Occipital lobe (tissue), 2 donors: ENCODE measurements around the gene MT3. TPM values are rescaled to one million over a fixed set of nuclear protein-coding genes. Genes with fewer than 3 reads are reported as not detected.

Experiments used
- DNase-seq: peaks from one replicate; lab custom pipeline; 2025; lab: John Stamatoyannopoulos, UW
- total RNA-seq: library from RNA; depleted of rRNA; stranded (reverse); fragments of >200 nt; gene quantifications from one replicate; pipeline ENCODE4 v1.2.3, GENCODE V29; 2014

The MT3 gene
- 8.6 TPM for total RNA-seq

DNA sequence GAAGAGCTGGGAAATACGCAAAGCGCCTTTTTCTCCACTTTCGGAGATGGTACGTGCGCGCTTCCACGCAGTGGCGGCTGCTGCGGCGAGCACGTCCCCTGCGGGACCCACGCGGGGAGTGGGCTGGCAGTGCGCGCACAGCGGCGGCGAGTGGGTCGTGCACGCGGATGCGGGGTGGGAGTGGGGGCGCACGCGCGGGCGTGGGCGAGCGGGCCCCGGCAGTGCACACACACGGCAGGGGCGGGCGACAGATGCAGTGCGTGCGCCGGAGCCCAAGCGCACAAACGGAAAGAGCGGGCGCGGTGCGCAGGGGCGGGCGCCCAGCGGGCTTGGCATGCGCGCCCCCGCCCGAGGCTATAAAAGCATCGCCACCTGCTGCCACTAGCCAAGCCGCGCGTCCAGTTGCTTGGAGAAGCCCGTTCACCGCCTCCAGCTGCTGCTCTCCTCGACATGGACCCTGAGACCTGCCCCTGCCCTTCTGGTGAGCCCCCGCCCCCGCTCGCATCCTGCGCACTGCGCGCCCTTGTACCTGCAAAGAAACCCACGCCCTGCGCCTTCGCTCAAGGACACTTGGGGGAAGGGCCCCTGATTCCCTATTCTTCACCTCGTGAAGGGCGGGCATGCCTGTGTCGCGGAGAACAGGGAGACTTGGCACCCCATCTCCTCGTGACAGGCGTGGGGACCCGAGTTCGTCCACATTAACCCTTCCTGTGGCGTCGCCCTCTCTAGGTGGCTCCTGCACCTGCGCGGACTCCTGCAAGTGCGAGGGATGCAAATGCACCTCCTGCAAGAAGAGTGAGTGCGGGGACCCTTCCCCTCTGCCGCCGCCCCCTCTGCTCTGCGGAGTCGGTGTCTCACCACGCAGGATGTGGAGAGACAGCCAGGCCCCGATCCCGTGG lies at the start of gene MT3:
TSS of gene MT3 (plus strand) at position 388 of the 899 bp plus-strand sequence. CDS start at position 451, 63 bp downstream.
- DNase-seq = peak; percentile 74

DNA sequence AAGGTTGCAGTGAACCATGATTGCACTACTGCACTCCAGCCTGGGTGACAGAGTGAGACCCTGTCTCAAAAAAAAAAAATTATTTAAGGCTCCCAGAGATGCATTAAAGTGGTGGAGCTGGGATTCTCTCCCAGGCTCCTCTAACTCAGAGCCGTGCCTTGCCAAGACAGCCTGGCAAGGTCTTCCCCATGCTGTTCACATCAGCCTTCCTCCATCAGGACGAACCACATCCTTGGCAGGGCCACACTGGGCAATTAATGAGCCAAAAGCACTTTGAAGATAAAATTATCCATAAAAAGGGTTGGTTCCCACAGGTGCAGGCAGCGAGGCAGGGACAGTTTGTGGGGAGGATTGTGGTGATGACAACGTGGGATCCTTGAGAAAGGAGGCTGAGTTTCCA lies 49.7 kb upstream of the MT3 start:
- no peak for DNase-seq

DNA sequence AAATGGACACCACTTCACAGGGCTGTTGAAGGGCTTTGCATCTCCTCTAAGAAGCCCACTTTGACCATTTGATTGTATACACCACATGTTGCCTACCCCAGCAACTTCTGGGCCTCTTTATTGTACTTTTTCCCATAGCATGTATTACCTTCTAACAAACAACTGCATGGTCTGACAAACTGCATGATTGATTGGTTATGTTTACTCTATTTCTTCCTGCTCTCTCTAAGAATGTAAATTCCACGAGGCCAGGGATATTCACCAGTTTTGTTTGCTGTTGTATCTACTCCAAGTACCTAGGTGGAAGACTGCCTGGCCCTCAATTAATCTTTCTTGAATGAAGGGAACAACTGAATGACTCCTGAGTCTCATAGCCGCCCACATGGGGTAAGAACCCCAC lies 47.3 kb upstream of the MT3 start:
- DNase-seq = no peak

DNA sequence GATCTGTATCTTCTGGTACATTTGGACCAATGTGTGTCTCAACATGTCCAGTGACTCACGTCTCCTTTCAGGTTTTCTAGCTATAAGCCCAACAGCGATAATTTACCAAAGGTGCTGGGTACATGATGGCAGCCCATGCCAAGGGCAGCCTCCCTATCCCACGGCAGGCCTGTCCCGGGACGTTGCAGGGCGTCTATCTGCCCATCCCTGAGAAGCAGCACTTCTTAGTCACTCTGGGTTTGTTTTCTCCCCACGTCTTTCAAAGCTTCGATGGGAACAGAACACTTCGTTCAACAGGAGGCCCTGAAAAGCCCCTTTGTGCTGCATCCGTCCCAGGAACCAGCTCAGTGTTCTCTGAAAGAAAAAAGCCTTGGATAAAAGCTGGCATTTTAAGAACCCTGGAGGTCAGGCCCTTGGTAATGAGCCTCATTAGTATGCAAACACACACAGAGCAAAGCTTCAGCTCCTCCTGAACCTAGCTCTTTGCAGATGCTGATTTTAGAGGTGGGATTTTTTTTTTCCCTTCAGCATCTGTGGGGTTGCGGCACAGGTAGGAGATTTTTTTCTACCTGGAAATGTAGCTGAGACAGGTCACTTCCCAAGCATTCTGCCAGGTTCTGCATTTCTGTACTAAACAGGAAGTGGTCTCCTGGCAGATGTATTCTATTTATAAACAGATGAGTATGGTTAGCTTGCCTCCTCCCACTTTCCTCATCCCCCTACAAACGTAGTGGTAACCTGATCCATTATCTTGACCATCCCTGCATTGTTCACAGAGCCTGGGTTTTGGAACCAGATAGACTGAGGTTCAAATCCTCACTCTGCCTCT lies 42.0 kb upstream of the MT3 start:
- DNase-seq = peak; percentile 73

DNA sequence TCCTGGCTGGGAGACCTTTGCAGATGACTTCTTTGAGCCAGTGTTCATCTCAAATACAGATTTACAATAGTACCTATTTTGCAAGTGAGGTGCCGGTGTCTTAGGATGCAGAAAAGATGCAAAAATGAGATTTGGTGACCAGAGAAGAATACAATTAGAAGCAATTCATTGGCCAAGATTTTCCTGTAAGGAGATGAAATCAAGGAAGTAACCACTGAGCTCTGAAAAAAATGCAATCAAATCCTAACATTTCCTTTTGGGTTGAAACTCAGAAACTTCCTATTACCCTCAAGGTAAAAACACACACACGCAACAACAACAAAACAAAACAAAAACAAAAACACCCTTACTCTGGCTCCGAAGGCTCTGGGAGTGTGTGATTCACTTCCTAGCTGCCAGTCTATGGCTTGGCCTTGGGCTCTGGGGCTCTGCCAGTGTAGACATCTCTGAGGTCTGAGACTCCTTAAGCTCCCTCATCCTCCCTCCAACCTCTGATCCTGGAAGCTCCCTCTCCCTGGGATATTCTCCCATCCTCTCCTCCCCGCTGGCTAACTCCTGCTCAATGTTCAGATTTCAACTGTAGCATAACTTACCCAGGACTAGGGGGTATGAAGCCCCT lies 41.3 kb upstream of the MT3 start:
- DNase-seq = no peak

DNA sequence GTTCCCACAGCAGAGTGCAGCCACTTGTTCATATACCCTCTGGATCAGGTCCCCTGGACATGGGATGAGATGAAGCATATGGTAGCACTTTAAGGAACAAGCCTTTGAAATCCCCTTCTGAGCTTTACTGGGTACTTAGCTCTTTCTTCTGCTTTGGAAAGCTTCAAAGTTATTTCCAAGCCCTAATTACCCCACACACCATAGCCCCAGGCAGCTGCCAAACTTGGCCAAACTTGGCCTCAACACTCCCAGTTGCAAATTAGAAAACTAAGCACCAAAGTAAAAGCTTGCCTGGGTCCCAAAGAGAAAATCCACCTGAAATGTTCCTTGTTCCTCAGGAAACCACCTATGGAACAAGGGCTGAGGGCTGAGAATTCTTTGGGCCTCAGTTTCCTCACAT lies 40.2 kb upstream of the MT3 start:
- no peak for DNase-seq

DNA sequence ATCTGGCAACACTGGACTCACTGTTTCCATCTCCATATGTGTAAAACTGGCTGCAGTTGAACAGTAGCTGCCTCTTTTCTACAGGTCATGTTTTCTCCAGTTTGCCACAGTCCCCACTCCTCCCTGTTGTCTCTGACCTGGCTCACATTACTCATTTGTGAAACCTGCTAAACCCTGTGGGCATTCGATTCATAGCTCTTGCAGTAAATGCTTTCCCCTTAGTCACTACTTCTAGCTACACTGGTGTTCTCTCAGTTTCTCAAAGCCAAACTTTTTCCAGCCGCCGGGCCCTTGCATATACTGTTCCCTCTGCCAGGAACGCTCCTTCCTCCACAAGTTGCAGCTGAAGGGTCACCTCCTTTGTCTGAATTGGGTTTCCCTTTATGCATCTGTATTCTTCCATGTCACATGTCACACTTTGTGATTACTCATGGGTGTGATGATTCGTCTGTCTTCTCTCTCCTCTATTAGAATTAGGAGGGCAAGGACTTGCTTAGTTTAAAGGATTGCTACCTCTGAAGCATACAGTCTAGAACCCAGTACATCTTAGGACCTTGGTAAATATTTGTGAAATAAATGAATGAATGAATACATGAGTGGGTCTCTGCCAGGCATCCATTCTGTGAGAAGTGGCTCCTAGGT lies 39.5 kb upstream of the MT3 start:
- DNase-seq = no peak

DNA sequence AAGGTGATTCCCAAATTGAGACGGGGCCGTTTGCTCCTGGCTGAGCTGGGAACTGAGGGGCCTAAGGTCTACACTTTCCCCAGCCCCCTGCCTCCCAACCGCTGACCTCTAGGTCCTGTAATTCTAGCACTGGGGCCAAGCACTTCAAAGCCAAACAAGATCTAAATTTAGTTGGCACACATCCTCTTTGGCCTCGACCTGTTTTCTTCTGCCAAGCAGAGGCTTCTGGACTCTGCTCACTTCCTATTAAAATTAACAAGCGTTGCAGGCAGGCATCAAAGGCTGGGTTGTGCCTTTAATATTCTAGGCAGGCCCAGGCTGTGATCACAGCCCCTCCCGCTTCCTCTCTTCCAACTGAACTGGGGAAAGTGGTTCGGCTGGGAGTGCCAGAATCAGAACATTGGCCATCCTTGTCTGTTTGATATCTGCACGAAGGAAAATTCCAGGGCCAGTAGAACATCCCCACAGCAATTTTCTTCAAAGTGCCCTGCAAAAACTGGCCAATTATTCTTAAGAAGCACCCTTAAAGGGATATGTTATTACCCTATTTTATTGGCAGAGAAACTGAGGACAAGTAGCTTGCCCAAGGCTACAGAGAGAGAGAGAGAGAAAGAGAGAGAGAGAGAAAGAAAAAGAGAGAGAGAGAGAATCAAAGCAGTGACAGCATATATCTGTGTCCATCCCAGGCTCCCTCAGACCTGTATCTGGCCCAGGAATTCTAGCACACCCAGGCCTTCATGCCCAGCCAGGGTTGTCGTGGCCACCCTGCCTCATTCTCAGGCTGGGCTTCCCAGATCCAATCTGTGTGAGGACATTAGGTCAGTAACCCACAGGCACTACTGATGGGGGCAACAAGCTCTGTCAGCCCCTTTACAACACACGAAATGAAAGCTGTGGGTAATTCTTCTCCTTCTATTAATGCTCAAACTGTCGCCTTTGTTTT lies 37.3 kb upstream of the MT3 start:
- DNase-seq = peak; percentile 63

DNA sequence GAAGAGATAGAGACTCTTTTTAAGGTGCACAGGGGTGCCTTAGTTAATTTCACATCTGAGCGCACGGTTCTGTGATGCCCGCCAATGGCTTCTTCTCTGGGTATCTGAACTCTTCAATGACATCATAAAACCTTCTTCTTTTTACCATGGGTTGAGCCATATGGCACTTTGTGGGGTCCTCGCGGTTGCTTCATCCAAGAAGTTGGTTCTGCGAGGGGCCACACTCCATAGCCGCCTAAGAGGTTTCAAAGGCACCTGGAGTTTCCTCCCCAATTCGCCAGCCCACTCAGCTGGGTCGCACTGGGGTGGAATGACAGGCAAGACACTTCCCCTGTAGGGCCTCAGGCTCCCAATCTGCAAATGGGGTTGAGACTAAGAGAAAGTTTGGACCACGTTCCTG lies 34.9 kb upstream of the MT3 start:
- no peak for DNase-seq

DNA sequence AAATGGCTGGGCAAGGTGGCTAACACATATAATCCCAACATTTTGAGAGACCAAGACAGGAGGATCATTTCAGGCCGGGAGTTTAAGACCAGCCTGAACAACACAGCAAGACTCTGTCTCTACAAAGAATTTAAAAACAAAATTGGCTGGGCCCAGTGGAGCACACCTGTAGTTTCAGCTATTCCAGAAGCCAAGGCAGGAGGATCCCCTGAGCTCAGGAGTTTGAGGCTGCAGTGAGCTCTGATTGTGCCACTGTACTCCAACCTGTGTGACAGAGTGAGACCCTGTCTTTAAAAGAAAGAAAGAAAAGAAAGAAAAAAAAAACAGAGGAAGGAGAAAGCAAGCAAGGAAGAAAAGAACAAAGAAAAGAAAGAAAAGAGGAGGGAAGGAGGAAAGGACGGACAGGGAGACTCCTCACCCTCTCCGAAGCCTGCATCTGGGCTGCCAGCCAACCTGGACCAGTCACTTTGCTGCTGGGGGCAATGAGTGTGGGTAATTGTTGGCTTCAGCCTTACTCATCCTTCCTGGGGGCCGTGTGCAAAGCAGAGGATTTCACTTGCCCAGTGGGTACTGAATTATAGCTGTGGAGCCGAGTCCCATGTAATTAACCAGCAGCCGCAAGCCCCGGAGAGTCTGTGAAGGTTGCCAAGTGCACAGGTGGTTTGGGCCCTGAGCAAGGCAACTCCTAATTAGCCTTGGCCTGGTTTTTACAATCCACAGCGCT lies 31.1 kb upstream of the MT3 start:
- peak; percentile 38 for DNase-seq

DNA sequence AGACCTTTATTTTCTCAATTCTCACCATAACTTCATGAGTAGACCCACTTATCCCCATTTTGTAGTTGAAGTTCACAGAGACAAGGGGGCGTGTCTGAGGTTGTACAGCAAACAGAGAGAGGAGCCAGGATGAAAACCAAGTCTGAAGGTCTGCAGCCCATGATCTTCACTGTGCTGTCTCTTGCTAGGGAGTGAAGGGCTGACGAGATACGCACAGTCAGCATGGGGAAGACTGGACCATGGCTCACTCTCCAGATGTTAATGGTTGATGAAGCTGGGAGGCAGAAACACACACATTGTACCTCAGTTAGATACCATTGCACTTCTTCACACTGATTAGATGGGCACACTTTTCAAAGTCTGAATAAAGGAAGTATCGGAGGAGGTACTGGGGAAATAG lies 30.2 kb upstream of the MT3 start:
- DNase-seq = no peak

DNA sequence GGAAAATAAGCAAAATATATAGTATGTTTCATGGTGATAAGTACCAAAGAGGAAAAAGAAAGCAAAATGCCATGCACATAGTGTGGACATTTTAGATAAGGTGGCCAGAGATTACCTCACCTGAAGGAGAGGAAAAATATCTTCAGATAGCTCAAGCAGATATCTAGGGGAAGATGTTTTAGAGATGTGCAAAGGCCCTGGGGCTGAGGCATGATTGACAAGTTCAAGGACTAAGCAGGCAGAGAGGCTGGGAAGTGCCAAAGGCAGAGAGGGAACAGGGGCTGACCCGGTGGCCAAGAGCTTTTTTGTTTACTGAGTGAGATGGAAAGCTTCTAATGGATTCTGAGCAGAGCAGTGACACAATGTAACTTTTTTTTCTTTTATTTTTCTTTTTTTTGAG lies 28.9 kb upstream of the MT3 start:
- no peak for DNase-seq

DNA sequence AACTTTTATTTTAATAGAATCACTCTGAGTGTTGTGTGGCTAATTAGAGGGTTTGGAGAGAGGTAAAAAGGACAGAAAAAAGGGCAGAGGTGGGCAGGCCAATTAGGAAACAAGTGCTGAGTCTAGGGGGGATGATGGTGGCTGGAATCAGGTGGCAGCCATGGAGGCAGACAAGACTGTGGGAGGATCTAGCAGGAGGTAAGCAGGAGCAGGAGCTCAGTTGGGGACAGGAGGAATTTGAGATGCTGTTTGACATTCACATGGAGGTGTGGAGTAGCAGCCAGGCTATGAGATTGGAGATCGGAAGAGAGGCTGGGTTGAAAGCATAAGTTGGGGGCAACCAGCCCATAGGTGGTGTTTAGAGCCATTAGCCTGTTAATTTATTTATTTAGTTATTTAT lies 28.2 kb upstream of the MT3 start:
- no peak for DNase-seq

DNA sequence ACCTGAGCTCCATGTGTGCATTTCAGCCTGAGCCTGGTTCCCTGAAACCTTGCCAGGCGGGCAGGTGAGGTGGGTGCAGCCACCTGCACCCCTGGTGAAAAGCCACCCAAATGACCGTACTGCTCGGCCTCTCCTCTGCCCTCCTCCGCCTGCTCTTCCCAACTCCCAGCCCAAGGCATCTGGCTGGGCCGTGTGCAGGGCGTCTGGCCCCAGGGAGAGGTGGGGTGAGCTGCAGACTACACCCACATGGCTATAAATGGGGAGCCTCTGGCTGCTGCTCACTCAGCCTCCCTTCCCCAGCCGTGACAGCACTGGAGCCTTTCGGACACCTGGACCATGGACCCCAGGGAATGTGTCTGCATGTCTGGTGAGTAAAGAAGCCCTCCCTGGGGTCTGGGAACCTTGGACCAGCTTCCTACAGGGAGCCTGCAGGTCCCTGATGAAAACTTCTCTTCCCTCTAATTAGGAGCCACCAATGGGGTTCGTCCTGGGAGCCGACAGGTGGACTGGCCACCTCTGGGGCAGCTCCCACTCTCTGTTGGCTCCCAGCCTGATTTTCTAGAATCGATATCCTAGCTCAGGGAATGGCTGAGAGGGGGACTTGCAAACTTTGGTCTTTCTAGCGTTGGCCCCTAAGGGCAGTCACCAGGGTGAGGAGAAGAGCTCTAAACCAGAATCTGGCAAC lies 24.4 kb upstream of the MT3 start, which contains the start of gene MT4:
TSS of gene MT4 (plus strand) at position 281 of the 685 bp plus-strand sequence. CDS start at position 337, 56 bp downstream.
- no peak for DNase-seq

DNA sequence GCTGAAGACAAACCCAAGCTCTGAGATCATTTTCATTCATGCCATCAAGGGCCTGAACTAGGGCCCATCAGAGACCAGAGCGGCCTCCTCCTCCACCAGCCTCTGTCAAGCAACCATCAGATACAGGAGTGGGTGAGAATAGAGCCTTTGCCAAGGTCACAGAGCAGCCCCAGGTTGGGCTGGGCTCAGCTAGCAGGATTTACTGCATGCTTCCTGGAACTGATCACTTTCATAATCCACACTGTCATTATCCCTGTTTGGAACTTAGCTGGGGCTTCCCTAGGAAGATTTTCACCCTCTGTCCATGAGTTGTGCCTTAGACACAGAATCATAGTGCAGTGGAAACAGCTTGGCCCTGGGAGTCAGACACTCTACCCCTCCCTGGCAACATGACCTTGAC lies 19.4 kb upstream of the MT3 start:
- DNase-seq = no peak

DNA sequence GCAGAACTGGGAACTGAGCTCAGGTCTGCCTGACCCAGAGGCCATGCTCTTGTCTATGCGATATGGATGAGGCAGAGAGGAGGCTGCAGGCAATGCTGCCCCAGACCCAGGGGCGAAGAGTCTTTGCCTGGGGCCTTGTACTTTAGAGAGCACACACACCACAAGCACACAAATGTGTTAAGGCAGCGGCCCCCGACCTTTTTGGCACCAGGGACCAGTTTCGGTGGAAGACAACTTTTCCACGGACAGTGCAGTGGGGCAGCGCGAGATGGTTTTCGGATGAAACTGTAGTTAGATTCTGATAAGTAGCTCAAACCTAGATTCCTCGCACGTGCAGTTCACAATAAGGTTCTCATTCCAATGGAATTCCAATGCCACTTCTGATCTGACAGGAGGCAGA lies 17.8 kb upstream of the MT3 start:
- no peak for DNase-seq

DNA sequence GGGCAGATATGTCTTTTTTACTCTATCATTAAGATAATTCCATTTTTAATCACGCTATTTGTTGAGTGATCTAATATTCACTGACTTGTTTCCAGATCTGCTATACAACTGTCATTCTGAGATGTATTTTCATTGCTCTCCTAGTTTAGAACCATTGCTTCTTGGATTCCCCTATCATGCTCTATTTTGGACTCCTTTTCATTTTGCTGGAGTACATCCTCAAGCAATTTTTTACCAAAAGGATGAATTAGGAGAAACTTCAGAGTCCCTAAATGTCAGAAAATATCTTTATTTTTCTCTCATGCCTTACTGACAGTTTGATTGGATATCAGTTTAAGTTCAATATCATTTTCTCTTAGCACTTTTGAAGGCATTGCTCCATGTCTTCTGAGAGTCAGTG lies 14.7 kb upstream of the MT3 start:
- DNase-seq = no peak

DNA sequence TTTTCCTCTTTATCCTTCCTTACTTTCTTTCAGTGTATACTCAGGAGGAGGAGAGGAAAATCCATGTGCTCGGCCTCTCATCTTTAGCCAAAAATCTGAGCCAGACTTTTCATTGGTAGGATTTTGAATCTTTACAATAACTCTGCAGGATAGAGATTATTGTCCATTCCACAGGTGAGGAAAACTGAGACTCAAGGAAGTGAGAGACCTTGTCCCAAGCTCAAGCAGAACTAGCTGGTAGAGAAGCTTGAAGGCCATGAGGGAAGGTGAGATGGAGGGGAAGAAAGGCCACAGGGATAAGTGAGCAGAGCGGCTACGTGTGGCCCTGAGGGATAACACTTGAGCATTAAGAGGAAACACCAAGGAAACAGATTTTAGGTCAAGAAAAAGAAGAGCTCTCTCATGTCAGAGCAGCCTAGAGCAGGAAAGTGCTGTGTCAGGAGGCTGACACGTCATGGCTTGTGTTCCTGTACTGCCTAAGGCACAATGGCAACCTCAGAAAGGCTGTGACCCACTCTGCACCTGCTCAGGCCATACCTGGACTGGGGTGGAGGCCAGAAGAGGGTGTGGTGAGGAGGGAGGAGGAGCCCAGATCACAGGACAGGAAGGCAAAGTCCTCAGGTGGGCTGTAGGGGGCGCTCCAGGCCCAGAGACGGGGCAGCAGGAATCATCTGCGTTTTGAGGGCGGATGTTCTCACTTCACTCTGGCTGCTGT lies 12.6 kb upstream of the MT3 start:
- no peak for DNase-seq

DNA sequence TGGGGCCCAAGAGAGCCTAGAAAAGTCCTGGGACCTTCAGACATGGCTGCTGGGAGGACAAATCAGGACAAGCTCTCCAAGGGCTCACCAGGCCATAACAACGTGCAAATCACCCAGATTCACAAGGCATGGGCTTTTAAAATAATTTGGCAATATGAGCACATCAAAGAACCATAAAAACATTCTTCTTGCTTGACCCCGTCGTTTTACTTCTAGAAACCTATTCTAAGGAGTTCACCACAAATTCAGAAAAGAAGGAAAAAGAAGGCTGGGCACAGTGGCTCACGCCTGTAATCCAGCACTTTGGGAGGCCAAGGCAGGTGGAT lies 12.1 kb upstream of the MT3 start:
- DNase-seq = no peak
